NB4 (cell line): ENCODE data around the gene STOX1.

Source experiments
- CTCF ChIP-seq: IDR thresholded peaks from one replicate; pipeline ENCODE4 v1.5.1; 2012; ENCODE audit warnings: low read depth, low read length
- POLR2A ChIP-seq: IDR thresholded peaks from 2 replicates; pipeline ENCODE4 v1.6.1; 2011; ENCODE audit warnings: mild to moderate bottlenecking; ENCODE audit not compliant: insufficient read length; ENCODE audit errors: extremely low read depth

- no peak for TF ChIP-seq CTCF
- no peak for TF ChIP-seq POLR2A
These were observed 30.7 kb upstream of the STOX1 start for GRCh38 chr10:68796605-68797004.
